CD4-positive, alpha-beta T cell (primary cell): ENCODE results near the gene VTI1A. TPM values are rescaled to one million over a fixed set of nuclear protein-coding genes. Genes with fewer than 3 reads are reported as not detected.

ENCODE experiments used
- ATAC-seq: fragments of 200-7000 bp; cut with Tn5 transposase; one replicate; pipeline ENCODE4 v1.10.0; 2022; ENCODE audit warnings: mild to moderate bottlenecking; ENCODE audit not compliant: poor library complexity
- CTCF ChIA-PET: fragments of 350-600 bp; sonication (Branson Sonifier 250); formaldehyde crosslinking; loops from one replicate; lab custom pipeline; 2021; ENCODE audit warnings: antibody characterized with exemption, inconsistent platforms; lab: Charles Lee
- POLR2A ChIA-PET: fragments of 350-600 bp; sonication (Branson Sonifier 250); formaldehyde crosslinking; loops from one replicate; lab custom pipeline; 2021; ENCODE audit warnings: antibody characterized with exemption, inconsistent platforms; lab: Charles Lee
- DNase-seq, 14 experiments: peaks; one replicate each; pipeline ENCODE4 v3.0.0-alpha.2; 2013 to 2020; ENCODE audit warnings: mixed read lengths in 2 of 14
- H3K27ac ChIP-seq, 2 donors: one replicate each; pipeline versions ENCODE4 v1.5.1 to v1.7.0; 2013; ENCODE audit warnings: low read length in 2 of 2, low read depth in 1 of 2, mild to moderate bottlenecking in 1 of 2
- H3K27me3 ChIP-seq, 2 experiments: 1 replicate in 1 of 2; 2 replicates in 1 of 2; pipeline versions ENCODE4 v1.6.1 to v1.7.0; 2013; ENCODE audit warnings: low read length in 2 of 2, control low read depth in 1 of 2, mild to moderate bottlenecking in 1 of 2, moderate library complexity in 1 of 2; ENCODE audit not compliant: insufficient read depth in 2 of 2, control insufficient read depth in 1 of 2
- H3K36me3 ChIP-seq: one replicate; pipeline ENCODE4 v1.6.1; 2013; ENCODE audit warnings: low read length, control low read depth; ENCODE audit not compliant: insufficient read depth
- H3K4me1 ChIP-seq: one replicate; pipeline ENCODE4 v1.6.1; 2013; ENCODE audit warnings: low read length, control low read depth; ENCODE audit not compliant: insufficient read depth
- H3K4me3 ChIP-seq: one replicate; pipeline ENCODE4 v1.5.1; 2013; ENCODE audit warnings: mild to moderate bottlenecking, low read length, moderate library complexity
- H3K9me3 ChIP-seq, 2 experiments: 1 replicate in 1 of 2; 2 replicates in 1 of 2; pipeline versions ENCODE4 v1.6.1 to v1.7.0; 2013; ENCODE audit warnings: low read length in 2 of 2, mild to moderate bottlenecking in 2 of 2, control low read depth in 1 of 2, moderate library complexity in 1 of 2; ENCODE audit not compliant: control insufficient read depth in 1 of 2, insufficient read depth in 1 of 2
- H3K27ac Mint-ChIP-seq: one replicate; pipeline ENCODE4 v1.8.0; 2020; ENCODE audit warnings: mixed read lengths
- H3K27me3 Mint-ChIP-seq: one replicate; pipeline ENCODE4 v1.8.0; 2021; ENCODE audit warnings: mixed read lengths
- H3K36me3 Mint-ChIP-seq: one replicate; pipeline ENCODE4 v1.8.0; 2021; ENCODE audit warnings: low read depth, mixed read lengths
- H3K4me1 Mint-ChIP-seq: one replicate; pipeline ENCODE4 v1.8.0; 2021; ENCODE audit warnings: low read depth, mixed read lengths
- H3K4me3 Mint-ChIP-seq: one replicate; pipeline ENCODE4 v1.8.0; 2020; ENCODE audit warnings: mild to moderate bottlenecking, mixed read lengths
- H3K9me3 Mint-ChIP-seq: one replicate; pipeline ENCODE4 v1.8.0; 2020; ENCODE audit warnings: mixed read lengths
- intact Hi-C, 2 experiments: fragments of 100-400 bp; cut with DNase I in 1 of 2; cut with micrococcal nuclease in 1 of 2; formaldehyde crosslinking; loops; one replicate each; pipeline versions ENCODE4 v1.15.1 to v1.9.0; 2023 to 2025; cut with DNase I, micrococcal nuclease
- total RNA-seq, 174 experiments: library from RNA in 2 of 174; stranded (reverse) in 2 of 174; gene quantifications; one replicate each; pipeline ENCODE4 v1.2.3 and lab custom pipeline; 2021 to 2026
- TF ChIP-seq, protein P1 (sequence below): fragments of 200-600 bp; IDR thresholded peaks from one replicate; pipeline ENCODE4 v1.8.0; 2022; ENCODE audit warnings: antibody characterized with exemption, mild to moderate bottlenecking

The VTI1A gene
- total RNA-seq, 2 experiments from 2014 or later: 54.5 to 56.5 TPM

DNA sequence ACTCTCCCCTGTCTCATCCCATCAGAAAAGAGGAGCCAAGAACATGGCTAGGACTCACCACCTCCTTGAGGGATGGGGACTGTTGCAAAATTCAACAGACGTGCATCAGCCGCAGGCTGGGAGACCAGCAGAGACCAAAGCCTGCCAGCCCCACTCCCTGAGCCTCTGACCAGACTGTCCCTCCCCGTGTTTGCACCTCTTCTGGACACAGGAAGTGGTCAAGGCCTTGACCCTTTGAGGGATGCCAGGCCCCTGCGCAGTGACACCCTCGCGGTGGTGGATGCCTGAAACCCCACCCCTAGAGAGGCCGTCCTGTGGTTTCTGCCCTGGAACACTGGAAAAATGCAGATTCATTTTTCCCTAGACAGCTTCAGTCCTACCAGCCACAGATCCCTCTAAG lies 374.6 kb downstream of the VTI1A start:
- intact Hi-C loops: no loop called here
- DNase-seq (no peak), ATAC-seq (no peak)
- Histone ChIP-seq H3K4me1 (no peaks in the 10 kb centered on the region), H3K4me3 (no peak overlapping the region), H3K27ac (no peak overlapping the region), H3K27me3 (no peaks in the 10 kb centered on the region), H3K36me3 (peaks cover 4% of the 10 kb centered on the region), H3K9me3 (no peaks in the 10 kb centered on the region)
- ChIA-PET CTCF (no interaction called here), POLR2A (no interaction called here)
- peaks cover 36% of the 10 kb centered on the region for H3K36me3 Mint-ChIP-seq
- no peaks in the 10 kb centered on the region for H3K4me1 Mint-ChIP-seq
- no peak overlapping the region for H3K27ac Mint-ChIP-seq
- no peak overlapping the region for H3K4me3 Mint-ChIP-seq
- no peaks in the 10 kb centered on the region for H3K9me3 Mint-ChIP-seq
- TF ChIP-seq, protein P1, sequence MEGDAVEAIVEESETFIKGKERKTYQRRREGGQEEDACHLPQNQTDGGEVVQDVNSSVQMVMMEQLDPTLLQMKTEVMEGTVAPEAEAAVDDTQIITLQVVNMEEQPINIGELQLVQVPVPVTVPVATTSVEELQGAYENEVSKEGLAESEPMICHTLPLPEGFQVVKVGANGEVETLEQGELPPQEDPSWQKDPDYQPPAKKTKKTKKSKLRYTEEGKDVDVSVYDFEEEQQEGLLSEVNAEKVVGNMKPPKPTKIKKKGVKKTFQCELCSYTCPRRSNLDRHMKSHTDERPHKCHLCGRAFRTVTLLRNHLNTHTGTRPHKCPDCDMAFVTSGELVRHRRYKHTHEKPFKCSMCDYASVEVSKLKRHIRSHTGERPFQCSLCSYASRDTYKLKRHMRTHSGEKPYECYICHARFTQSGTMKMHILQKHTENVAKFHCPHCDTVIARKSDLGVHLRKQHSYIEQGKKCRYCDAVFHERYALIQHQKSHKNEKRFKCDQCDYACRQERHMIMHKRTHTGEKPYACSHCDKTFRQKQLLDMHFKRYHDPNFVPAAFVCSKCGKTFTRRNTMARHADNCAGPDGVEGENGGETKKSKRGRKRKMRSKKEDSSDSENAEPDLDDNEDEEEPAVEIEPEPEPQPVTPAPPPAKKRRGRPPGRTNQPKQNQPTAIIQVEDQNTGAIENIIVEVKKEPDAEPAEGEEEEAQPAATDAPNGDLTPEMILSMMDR: no peak
- no peaks in the 10 kb centered on the region for H3K27me3 Mint-ChIP-seq

DNA sequence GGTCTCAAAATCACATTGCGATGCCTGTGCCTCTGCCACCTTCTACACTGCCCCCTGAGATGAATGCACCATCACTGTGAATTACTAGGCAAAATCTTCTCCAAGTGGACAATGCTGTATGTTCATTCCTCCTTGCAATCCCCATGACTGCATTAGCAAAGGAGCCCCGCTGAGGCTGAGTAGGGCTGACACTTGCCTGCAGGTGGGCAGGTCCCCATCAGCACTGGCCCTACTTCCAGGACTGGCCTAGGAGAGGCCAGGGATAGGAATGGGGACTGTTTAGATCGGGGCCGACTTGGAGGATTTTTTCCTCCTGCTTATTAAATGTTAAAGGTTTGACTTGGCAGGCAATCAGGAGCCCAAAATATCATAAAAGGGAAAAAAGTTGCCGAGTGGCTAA lies 376.0 kb downstream of the VTI1A start:
- Histone ChIP-seq H3K36me3 (peaks cover 4% of the 10 kb centered on the region), H3K4me1 (no peaks in the 10 kb centered on the region), H3K4me3 (no peak overlapping the region), H3K27me3 (no peaks in the 10 kb centered on the region), H3K9me3 (no peaks in the 10 kb centered on the region), H3K27ac (no peak overlapping the region)
- no peak overlapping the region for H3K4me3 Mint-ChIP-seq
- intact Hi-C loops: no loop called here
- POLR2A ChIA-PET: no interaction called here
- no peak overlapping the region for H3K27ac Mint-ChIP-seq
- TF ChIP-seq, protein P1: no peak
- H3K27me3 Mint-ChIP-seq: no peaks in the 10 kb centered on the region
- no peak for DNase-seq
- H3K4me1 Mint-ChIP-seq: no peaks in the 10 kb centered on the region
- H3K36me3 Mint-ChIP-seq: peaks cover 22% of the 10 kb centered on the region
- CTCF ChIA-PET: no interaction called here
- ATAC-seq: no peak
- no peaks in the 10 kb centered on the region for H3K9me3 Mint-ChIP-seq

DNA sequence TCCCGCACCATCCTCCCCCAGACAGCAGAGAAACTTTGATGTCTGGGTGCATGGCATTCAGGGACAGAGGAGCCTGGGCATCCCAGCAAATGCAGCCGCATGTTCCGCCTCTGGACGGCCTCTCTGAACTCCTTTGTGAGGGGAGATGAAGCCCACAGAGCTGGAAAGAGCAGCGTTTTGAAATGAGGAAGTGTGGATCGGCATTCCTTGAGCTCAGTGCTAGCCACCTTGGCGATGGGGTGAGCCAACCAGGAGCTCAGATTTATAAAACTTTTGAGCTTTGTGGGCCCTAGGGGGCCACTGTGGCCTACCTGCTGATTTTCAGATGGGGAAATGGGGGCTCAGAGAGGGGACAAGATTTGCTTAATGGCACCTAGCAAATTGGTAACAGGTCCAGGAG lies 376.6 kb downstream of the VTI1A start:
- TF ChIP-seq, protein P1: no peak
- ChIA-PET POLR2A (no interaction called here), CTCF (no interaction called here)
- Mint-ChIP-seq H3K4me3 (no peak overlapping the region), H3K27me3 (no peaks in the 10 kb centered on the region), H3K9me3 (no peaks in the 10 kb centered on the region), H3K4me1 (no peaks in the 10 kb centered on the region), H3K36me3 (peaks cover 19% of the 10 kb centered on the region), H3K27ac (no peak overlapping the region)
- H3K9me3 ChIP-seq: no peaks in the 10 kb centered on the region
- H3K4me1 ChIP-seq: no peaks in the 10 kb centered on the region
- ATAC-seq: no peak
- DNase-seq: no peak
- intact Hi-C loops: no loop called here
- peaks cover 4% of the 10 kb centered on the region for H3K36me3 ChIP-seq
- H3K27me3 ChIP-seq: no peaks in the 10 kb centered on the region
- H3K4me3 ChIP-seq: no peak overlapping the region
- no peak overlapping the region for H3K27ac ChIP-seq
